ENCODE data around the gene HIPK2.

HIPK2 gene

DNA sequence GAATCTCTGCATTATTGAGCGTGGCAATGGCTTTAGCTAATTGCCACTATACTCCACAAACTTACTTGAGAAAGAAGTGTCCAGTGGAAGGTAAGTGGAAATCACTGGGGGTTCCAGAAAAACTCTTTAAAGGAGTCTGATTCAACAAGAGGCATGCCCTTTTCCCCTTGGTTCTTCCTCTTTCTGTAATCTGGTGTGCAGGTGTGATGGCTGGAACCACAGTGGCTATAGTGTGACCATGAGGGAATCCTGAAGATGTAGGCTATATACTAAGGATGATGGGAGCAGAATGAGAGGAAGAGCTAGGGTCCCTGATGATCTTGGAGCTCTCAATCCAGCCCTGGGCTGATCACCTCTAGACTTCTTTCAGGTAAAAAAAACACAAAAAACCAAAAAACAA is 256.4 kb downstream of the HIPK2 start:
- peaks cover 9% of the 10 kb centered on the region for H3K4me1 Mint-ChIP-seq (ENCODE audit: low read depth)

DNA sequence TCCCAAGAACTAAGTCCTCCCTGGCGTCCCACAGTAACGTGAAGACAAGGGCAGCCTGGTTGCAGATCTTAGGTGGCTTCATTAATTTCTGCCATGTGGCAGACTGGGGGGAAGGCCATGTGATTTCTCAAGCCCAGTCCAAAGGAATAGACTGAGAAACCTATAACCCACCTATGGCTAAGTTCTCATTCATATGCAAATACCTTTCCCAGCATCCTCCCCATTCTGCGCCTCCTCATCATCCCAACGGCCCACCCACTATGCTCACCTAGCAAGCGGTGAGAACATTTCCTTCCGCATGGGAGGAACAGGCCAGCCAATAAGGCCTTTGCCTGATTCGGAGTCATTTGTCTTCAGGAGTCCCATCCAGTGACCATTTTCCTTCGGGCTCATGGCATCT is 262.5 kb downstream of the HIPK2 start:
- Mint-ChIP-seq H3K36me3 (ENCODE audit: low read depth) (no peaks in the 10 kb centered on the region), H3K27ac (no peak overlapping the region), H3K9me3 (no peaks in the 10 kb centered on the region), H3K4me1 (ENCODE audit: low read depth) (no peaks in the 10 kb centered on the region), H3K27me3 (peaks cover 15% of the 10 kb centered on the region), H3K4me3 (no peak overlapping the region)
- intact Hi-C loops (cut with micrococcal nuclease): no loop called here

More for the DNA sequence above, 256.4 kb downstream of the HIPK2 start:
- H3K27ac Mint-ChIP-seq: no peak overlapping the region
- H3K9me3 Mint-ChIP-seq: peaks cover 8% of the 10 kb centered on the region
- no peaks in the 10 kb centered on the region for H3K36me3 Mint-ChIP-seq (ENCODE audit: low read depth)
- peaks cover 66% of the 10 kb centered on the region for H3K27me3 Mint-ChIP-seq
- intact Hi-C loops (cut with micrococcal nuclease): no loop called here
- H3K4me3 Mint-ChIP-seq: no peak overlapping the region
